Gastrocnemius medialis (tissue), 4 donors: ENCODE measurements around the gene BTLA. TPM values are rescaled to one million over a fixed set of nuclear protein-coding genes. Genes with fewer than 3 reads are reported as not detected.
"Not testable (repeated sequence)": the region's sequence is repeated elsewhere in the genome, so short reads cannot be mapped to it uniquely, and the experiment has no call there.

Experiments
- ATAC-seq, 2 donors: fragments of 150-250 bp; one replicate each; pipeline ENCODE4 v1.9.1; 2016
- DNase-seq, 2 donors: peaks; one replicate each; pipeline ENCODE4 v3.0.0-alpha.2; 2019
- H3K27ac ChIP-seq, 4 donors: fragments of 200-600 bp; sonication (generic); 1 replicate in 1 of 4; 2 replicates in 3 of 4; pipeline ENCODE4 v1.5.1; 2016 to 2018; ENCODE audit warnings: mild to moderate bottlenecking in 2 of 4, moderate library complexity in 1 of 4
- H3K27me3 ChIP-seq, 3 donors: fragments of 200-600 bp; sonication (generic) in 2 of 3; 1 replicate in 1 of 3; 2 replicates in 2 of 3; pipeline versions ENCODE4 v1.5.1 to v1.6.0; 2016 to 2019; ENCODE audit warnings: mild to moderate bottlenecking in 1 of 3, moderate library complexity in 1 of 3
- H3K36me3 ChIP-seq, 2 donors: fragments of 200-600 bp; sonication (generic) in 1 of 2; one replicate each; pipeline ENCODE4 v1.5.1; 2017 to 2018
- H3K4me1 ChIP-seq, 2 donors: fragments of 200-600 bp; sonication (generic) in 1 of 2; one replicate each; pipeline ENCODE4 v1.5.1; 2016 to 2017; ENCODE audit warnings: mild to moderate bottlenecking in 2 of 2
- H3K4me3 ChIP-seq, 4 donors: fragments of 200-600 bp; sonication (generic) in 3 of 4; 1 replicate in 1 of 4; 2 replicates in 3 of 4; pipeline ENCODE4 v1.5.1; 2016 to 2019; ENCODE audit warnings: mild to moderate bottlenecking in 2 of 4
- H3K9me3 ChIP-seq, 3 donors: fragments of 200-600 bp; sonication (generic) in 2 of 3; 1 replicate in 1 of 3; 2 replicates in 2 of 3; pipeline ENCODE4 v1.5.1; 2016 to 2019
- POLR2A ChIP-seq, 2 donors: fragments of 450-650 bp; IDR thresholded peaks; one replicate each; pipeline ENCODE4 v1.6.1; 2017; ENCODE audit warnings: antibody characterized with exemption in 2 of 2, mild to moderate bottlenecking in 2 of 2, moderate library complexity in 2 of 2
- in situ Hi-C, 4 donors: fragments of 200-750 bp; cut with MboI; loops; one replicate each; pipeline versions ENCODE4 v1.15.0 to v1.8.0; 2017; ENCODE audit warnings: low sequenced_read_pairs in 4 of 4
- intact Hi-C: fragments of 100-400 bp; cut with DNase I; formaldehyde crosslinking; loops from one replicate; pipeline ENCODE4 v1.15.1; 2023; ENCODE audit warnings: low total_unique reads
- total RNA-seq, 4 donors: library from RNA; depleted of rRNA; stranded (reverse); fragments of >200 nt; gene quantifications; one replicate each; pipeline versions ENCODE4 v1.1.0 to v1.2.3, GENCODE V29; 2016
- TF ChIP-seq, protein P1 (sequence below), 5 experiments: fragments of 450-650 bp in 3 of 5; fragments of 200-600 bp in 2 of 5; sonication (generic) in 2 of 5; IDR thresholded peaks in 4 of 5; conservative IDR thresholded peaks in 1 of 5; 1 replicate in 4 of 5; 2 replicates in 1 of 5; pipeline ENCODE4 v1.5.1; 2016 to 2019; ENCODE audit warnings: antibody characterized with exemption in 5 of 5, mild to moderate bottlenecking in 3 of 5, moderate library complexity in 3 of 5

Gene BTLA
- total RNA-seq, 4 donors from 2014 or later, result not detected

- TF ChIP-seq, protein P1, sequence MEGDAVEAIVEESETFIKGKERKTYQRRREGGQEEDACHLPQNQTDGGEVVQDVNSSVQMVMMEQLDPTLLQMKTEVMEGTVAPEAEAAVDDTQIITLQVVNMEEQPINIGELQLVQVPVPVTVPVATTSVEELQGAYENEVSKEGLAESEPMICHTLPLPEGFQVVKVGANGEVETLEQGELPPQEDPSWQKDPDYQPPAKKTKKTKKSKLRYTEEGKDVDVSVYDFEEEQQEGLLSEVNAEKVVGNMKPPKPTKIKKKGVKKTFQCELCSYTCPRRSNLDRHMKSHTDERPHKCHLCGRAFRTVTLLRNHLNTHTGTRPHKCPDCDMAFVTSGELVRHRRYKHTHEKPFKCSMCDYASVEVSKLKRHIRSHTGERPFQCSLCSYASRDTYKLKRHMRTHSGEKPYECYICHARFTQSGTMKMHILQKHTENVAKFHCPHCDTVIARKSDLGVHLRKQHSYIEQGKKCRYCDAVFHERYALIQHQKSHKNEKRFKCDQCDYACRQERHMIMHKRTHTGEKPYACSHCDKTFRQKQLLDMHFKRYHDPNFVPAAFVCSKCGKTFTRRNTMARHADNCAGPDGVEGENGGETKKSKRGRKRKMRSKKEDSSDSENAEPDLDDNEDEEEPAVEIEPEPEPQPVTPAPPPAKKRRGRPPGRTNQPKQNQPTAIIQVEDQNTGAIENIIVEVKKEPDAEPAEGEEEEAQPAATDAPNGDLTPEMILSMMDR (IDR thresholded peaks at IDR 0.05 in 4 of 5, conservative IDR thresholded peaks at IDR 0.05 in 1 of 5), result no peak
- no peak for TF ChIP-seq POLR2A (IDR thresholded peaks at IDR 0.05)
- H3K9me3 ChIP-seq, result no peaks in the 10 kb centered on the region
- H3K4me3 ChIP-seq, result no peak overlapping the region
- no peaks in the 10 kb centered on the region for H3K36me3 ChIP-seq
- no peaks in the 10 kb centered on the region for H3K27me3 ChIP-seq
- no peaks in the 10 kb centered on the region for H3K4me1 ChIP-seq
- DNase-seq, result no peak
- intact Hi-C loops (no loop called here), in situ Hi-C loops (no loop called here)
- ATAC-seq, result no peak
- no peak overlapping the region for H3K27ac ChIP-seq
Measured at GRCh38 chr3:112496366-112497067, 2.8 kb downstream of the BTLA start.

DNA sequence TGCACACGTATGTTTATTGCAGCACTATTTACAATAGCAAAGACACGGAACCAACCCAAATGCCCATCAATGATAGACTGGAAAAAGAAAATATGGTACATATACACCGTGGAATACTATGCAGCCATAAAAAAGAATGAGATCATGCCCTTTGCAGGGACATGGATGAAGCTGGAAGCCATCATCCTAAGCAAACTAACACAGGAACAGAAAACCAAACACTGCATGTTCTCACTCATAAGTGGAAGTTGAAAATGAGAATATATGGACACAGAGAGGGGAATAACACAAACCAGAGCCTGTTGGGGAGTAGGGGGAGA is 4.9 kb downstream of the BTLA start:
- H3K27me3 ChIP-seq, H3K4me3 ChIP-seq, in situ Hi-C loops, H3K27ac ChIP-seq, H3K4me1 ChIP-seq, DNase-seq, intact Hi-C loops, H3K36me3 ChIP-seq, ATAC-seq, H3K9me3 ChIP-seq: not testable (repeated sequence)

DNA sequence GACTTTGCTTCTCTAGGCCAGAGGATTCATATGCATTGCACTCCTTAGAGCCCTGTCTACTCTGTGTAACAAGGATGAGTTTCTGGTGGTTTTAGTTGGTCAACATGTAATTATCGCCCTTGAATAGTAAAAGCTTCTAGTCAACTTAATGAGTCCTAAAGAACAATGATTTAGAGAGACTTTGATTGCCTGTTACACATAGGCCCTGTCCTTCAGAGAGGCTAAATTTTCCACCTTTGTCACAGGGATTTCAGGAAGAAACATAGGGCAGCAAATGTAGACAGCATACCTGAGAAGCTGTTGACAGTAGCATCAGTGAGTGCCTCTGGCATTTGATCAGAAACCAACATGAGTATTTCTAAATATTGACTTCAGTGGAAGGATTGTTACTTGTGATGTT is 7.1 kb downstream of the BTLA start:
- Histone ChIP-seq H3K9me3 (no peaks in the 10 kb centered on the region), H3K4me3 (no peak overlapping the region), H3K27me3 (no peaks in the 10 kb centered on the region), H3K27ac (no peak overlapping the region), H3K36me3 (no peaks in the 10 kb centered on the region), H3K4me1 (no peaks in the 10 kb centered on the region)
- no peak for ATAC-seq
- in situ Hi-C loops, result no loop called here
- intact Hi-C loops, result no loop called here
- TF ChIP-seq, protein P1 (IDR thresholded peaks at IDR 0.05 in 4 of 5, conservative IDR thresholded peaks at IDR 0.05 in 1 of 5), result no peak
- no peak for TF ChIP-seq POLR2A (IDR thresholded peaks at IDR 0.05)
- no peak for DNase-seq

GRCh38 chr3:112491373-112491772 is 7.9 kb downstream of the BTLA start:
- ATAC-seq (no peak), DNase-seq (no peak)
- no peak overlapping the region for H3K27ac ChIP-seq
- H3K4me3 ChIP-seq, result no peak overlapping the region
- H3K9me3 ChIP-seq, result no peaks in the 10 kb centered on the region
- in situ Hi-C loops (no loop called here), intact Hi-C loops (no loop called here)
- no peak for TF ChIP-seq POLR2A (IDR thresholded peaks at IDR 0.05)
- TF ChIP-seq, protein P1 (IDR thresholded peaks at IDR 0.05 in 4 of 5, conservative IDR thresholded peaks at IDR 0.05 in 1 of 5), result no peak
- H3K36me3 ChIP-seq, result no peaks in the 10 kb centered on the region
- no peaks in the 10 kb centered on the region for H3K4me1 ChIP-seq
- H3K27me3 ChIP-seq, result no peaks in the 10 kb centered on the region

GRCh38 chr3:112489674-112490479 is 9.4 kb downstream of the BTLA start:
- DNase-seq (no peak), ATAC-seq (no peak)
- Histone ChIP-seq H3K4me3 (no peak overlapping the region), H3K27ac (no peak overlapping the region), H3K4me1 (no peaks in the 10 kb centered on the region), H3K27me3 (no peaks in the 10 kb centered on the region), H3K36me3 (no peaks in the 10 kb centered on the region), H3K9me3 (no peaks in the 10 kb centered on the region)
- TF ChIP-seq, protein P1 (IDR thresholded peaks at IDR 0.05 in 4 of 5, conservative IDR thresholded peaks at IDR 0.05 in 1 of 5), result no peak
- TF ChIP-seq POLR2A (IDR thresholded peaks at IDR 0.05), result no peak
- in situ Hi-C loops, result no loop called here
- intact Hi-C loops, result no loop called here
